Thyroid gland (tissue), 4 donors: Measurements from ENCODE around the gene CFAP161. TPM values are rescaled to one million over a fixed set of nuclear protein-coding genes. Genes with fewer than 3 reads are reported as not detected.

Experiments
- DNase-seq, 2 donors: peaks; one replicate each; pipeline ENCODE4 v3.0.0-alpha.2; 2019
- H3K27ac ChIP-seq, 3 donors: fragments of 200-600 bp; sonication (generic); 1 replicate in 2 of 3; 2 replicates in 1 of 3; pipeline ENCODE4 v1.5.1; 2016 to 2019; ENCODE audit warnings: mild to moderate bottlenecking in 1 of 3, moderate library complexity in 1 of 3
- H3K27me3 ChIP-seq: fragments of 200-600 bp; sonication (generic); one replicate; pipeline ENCODE4 v1.5.1; 2019
- H3K36me3 ChIP-seq, 2 donors: fragments of 200-600 bp; sonication (generic); one replicate each; pipeline ENCODE4 v1.5.1; 2016 to 2019
- H3K4me1 ChIP-seq, 2 donors: fragments of 200-600 bp; sonication (generic); one replicate each; pipeline ENCODE4 v1.5.1; 2017 to 2019
- H3K4me3 ChIP-seq, 3 donors: fragments of 200-600 bp; sonication (generic); replicated peaks in 1 of 3; 1 replicate in 2 of 3; 2 replicates in 1 of 3; pipeline ENCODE4 v1.5.1; 2016; ENCODE audit warnings: mild to moderate bottlenecking in 1 of 3
- H3K9me3 ChIP-seq: fragments of 200-600 bp; sonication (generic); one replicate; pipeline ENCODE4 v1.5.1; 2017
- POLR2A ChIP-seq, 2 donors: fragments of 450-650 bp; IDR thresholded peaks; one replicate each; pipeline ENCODE4 v1.6.1; 2017; ENCODE audit warnings: antibody characterized with exemption in 2 of 2, mild to moderate bottlenecking in 2 of 2, moderate library complexity in 1 of 2
- WGBS, 2 donors: methylation state at CpG; one replicate each; pipeline ENCODE4 v1.1.5; 2017; 5-methylcytosine and 5-hydroxymethylcytosine counted together
- intact Hi-C: fragments of 100-400 bp; cut with DNase I; formaldehyde crosslinking; loops from one replicate; pipeline ENCODE4 v1.15.1; 2023
- total RNA-seq, 4 donors: library from RNA; depleted of rRNA; stranded (reverse); fragments of >200 nt; gene quantifications; one replicate each; pipeline ENCODE4 v1.2.3, GENCODE V29; 2016
- TF ChIP-seq, protein P1 (sequence below), 6 experiments: fragments of 200-600 bp in 3 of 6; fragments of 450-650 bp in 3 of 6; sonication (generic) in 3 of 6; IDR thresholded peaks; one replicate each; pipeline ENCODE4 v1.5.1; 2016 to 2019; ENCODE audit warnings: antibody characterized with exemption in 6 of 6, mild to moderate bottlenecking in 2 of 6, inconsistent platforms in 1 of 6, moderate library complexity in 1 of 6

The CFAP161 gene
- total RNA-seq, 4 donors from 2014 or later, result 0.56 to 0.81 (median 0.78) TPM; not detected in 1

DNA sequence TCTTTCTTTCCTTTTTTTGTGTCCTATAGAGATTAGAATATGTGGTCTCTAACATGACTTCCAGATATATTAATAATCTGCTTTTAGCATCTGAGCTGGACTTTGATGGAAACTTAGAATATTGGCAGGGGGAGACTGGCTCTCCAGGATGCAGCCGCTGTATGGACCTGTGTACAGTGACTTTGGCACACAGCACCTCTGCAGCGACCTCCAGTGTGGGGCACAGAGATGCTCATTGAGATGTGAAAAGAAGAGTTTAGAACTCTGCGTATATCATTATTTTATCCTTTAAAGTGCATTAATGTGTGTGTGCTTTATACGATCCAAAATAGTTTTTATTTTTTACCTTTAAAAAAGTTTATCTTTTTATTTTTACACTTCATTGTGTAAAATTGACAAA lies 18.3 kb downstream of the CFAP161 start:
- Histone ChIP-seq H3K27ac (no peak overlapping the region), H3K27me3 (no peaks in the 10 kb centered on the region), H3K9me3 (no peaks in the 10 kb centered on the region), H3K36me3 (no peaks in the 10 kb centered on the region), H3K4me1 (peaks cover 0 to 21% of the 10 kb centered on the region in 2 donors), H3K4me3 (no peak overlapping the region)
- no peak for DNase-seq
- intact Hi-C loops, result loop anchor here (5.0 kb wide), 2 partner anchors 45 to 115 kb away; no protein-coding TSS in a partner anchor
- 86 to 92% methylated on average over 4 of the region's 4 CpGs for WGBS, 2 donors
- TF ChIP-seq POLR2A (IDR thresholded peaks at IDR 0.05), result no peak
- TF ChIP-seq, protein P1, sequence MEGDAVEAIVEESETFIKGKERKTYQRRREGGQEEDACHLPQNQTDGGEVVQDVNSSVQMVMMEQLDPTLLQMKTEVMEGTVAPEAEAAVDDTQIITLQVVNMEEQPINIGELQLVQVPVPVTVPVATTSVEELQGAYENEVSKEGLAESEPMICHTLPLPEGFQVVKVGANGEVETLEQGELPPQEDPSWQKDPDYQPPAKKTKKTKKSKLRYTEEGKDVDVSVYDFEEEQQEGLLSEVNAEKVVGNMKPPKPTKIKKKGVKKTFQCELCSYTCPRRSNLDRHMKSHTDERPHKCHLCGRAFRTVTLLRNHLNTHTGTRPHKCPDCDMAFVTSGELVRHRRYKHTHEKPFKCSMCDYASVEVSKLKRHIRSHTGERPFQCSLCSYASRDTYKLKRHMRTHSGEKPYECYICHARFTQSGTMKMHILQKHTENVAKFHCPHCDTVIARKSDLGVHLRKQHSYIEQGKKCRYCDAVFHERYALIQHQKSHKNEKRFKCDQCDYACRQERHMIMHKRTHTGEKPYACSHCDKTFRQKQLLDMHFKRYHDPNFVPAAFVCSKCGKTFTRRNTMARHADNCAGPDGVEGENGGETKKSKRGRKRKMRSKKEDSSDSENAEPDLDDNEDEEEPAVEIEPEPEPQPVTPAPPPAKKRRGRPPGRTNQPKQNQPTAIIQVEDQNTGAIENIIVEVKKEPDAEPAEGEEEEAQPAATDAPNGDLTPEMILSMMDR (IDR thresholded peaks at IDR 0.05), result no peak

DNA sequence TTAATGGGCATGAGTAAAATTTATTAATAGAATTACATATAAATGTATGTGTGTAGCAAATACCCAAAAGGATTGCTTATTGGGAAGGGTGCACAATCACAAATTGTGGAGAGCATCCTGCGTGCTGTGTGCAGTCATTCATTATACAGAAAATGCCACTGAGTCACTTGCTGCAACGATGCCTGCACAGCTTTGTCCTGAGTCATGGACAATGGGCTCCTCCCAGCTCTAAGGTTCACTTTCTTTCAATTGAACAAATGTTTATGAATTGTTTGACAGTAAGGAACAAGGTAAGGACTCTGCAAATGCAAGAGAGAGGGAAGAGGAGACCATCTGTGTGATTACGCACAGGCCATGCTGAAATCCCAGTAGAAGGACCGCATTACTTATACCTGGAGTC lies 18.7 kb downstream of the CFAP161 start:
- Histone ChIP-seq H3K27me3 (no peaks in the 10 kb centered on the region), H3K36me3 (no peaks in the 10 kb centered on the region), H3K9me3 (no peaks in the 10 kb centered on the region), H3K27ac (no peak overlapping the region), H3K4me1 (peaks cover 0 to 25% of the 10 kb centered on the region in 2 donors), H3K4me3 (no peak overlapping the region)
- intact Hi-C loops, result loop anchor here (5.0 kb wide), 2 partner anchors 45 to 115 kb away; no protein-coding TSS in a partner anchor
- no peak for DNase-seq
- 93 to 94% methylated on average over 4 of the region's 4 CpGs for WGBS, 2 donors
- TF ChIP-seq POLR2A (IDR thresholded peaks at IDR 0.05), result no peak
- TF ChIP-seq, protein P1 (IDR thresholded peaks at IDR 0.05), result no peak

DNA sequence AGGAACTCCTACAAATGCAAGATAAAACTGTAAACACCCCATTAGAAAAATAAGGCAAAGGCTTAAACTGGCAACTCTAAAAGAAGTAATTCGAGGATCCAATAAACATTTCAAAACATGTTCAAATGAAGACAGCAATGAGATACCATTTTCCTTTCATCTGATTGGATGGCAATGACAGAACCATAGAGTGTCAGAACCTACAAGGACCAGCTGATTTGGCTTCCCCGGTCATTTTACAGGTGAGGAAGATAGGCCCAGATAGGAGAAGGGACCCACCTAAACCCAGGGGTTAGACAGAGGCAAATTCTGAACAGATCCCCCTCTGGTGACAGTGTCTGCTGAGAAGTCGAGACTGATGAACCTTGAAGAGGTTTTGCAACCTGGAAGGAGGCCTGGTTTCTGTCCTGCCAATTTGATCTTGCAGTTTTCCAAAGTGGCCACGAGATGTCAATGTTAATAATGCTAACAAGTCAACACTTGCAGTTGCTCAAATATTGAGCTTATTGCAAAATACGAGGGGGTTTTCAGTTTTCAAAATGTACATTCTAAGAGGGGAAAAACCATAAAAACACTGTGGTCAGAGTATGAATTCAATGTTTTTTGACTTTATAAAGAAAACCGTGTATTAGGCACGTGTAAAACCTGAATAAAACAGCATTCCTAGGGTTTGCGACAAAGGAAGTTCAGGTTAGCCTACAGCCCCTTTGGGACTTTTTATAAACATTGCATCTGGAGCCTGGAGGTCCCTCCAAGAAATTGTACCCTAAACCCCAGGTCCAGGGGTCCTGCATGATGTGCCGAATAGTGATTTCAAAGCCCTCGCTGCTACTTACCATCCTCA lies 21.5 kb downstream of the CFAP161 start:
- Histone ChIP-seq H3K36me3 (no peaks in the 10 kb centered on the region), H3K4me3 (no peak overlapping the region), H3K4me1 (peaks cover 0 to 37% of the 10 kb centered on the region in 2 donors), H3K27me3 (no peaks in the 10 kb centered on the region), H3K27ac (no peak overlapping the region), H3K9me3 (no peaks in the 10 kb centered on the region)
- 48 to 53% methylated on average over 10 of the region's 10 CpGs for WGBS, 2 donors
- DNase-seq, result peak; percentile 54 to 59
- intact Hi-C loops, result no loop called here
- TF ChIP-seq, protein P1 (IDR thresholded peaks at IDR 0.05), result peak; percentile 21 to 74 (median 55)
- TF ChIP-seq POLR2A (IDR thresholded peaks at IDR 0.05), result no peak

DNA sequence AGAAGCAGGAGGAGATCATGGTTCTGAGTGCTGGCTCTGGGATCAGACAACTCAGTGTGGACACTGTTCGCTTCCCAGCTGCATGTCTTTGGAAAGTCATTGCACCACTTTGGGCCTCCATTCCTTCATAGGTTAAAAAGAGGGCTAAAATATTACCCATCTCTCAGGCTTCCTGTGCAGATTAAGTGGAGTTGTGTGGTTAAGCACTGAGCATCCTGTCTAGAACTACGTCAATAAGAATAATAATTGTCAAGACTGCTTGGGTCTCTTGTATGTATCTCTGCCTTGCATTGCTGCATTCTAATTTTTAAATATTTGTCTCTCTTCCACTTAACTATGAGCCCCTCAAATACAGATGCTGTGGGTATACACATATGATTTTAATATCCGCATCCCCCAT lies 22.3 kb downstream of the CFAP161 start:
- 93 to 99% methylated on average over 3 of the region's 3 CpGs for WGBS, 2 donors

More for the DNA sequence above, 22.3 kb downstream of the CFAP161 start:
- intact Hi-C loops, result no loop called here
- no peak overlapping the region for H3K4me3 ChIP-seq
- no peaks in the 10 kb centered on the region for H3K36me3 ChIP-seq
- no peak for TF ChIP-seq POLR2A (IDR thresholded peaks at IDR 0.05)
- TF ChIP-seq, protein P1 (IDR thresholded peaks at IDR 0.05), result no peak
- H3K9me3 ChIP-seq, result no peaks in the 10 kb centered on the region
- no peak overlapping the region for H3K27ac ChIP-seq
- no peak for DNase-seq
- H3K27me3 ChIP-seq, result no peaks in the 10 kb centered on the region
- peaks cover 0 to 44% of the 10 kb centered on the region in 2 donors for H3K4me1 ChIP-seq
